GM12878 (cell line): ENCODE measurements around the gene CPEB1. TPM values are rescaled to one million over a fixed set of nuclear protein-coding genes. Genes with fewer than 3 reads are reported as not detected.
"Not testable (repeated sequence)": the region's sequence is repeated elsewhere in the genome, so short reads cannot be mapped to it uniquely, and the experiment has no call there.

Experiments
- ATAC-seq: fragments of 200-7000 bp; cut with Tn5 transposase; 3 replicates; pipeline ENCODE4 v1.9.1; 2020; ENCODE audit warnings: mild to moderate bottlenecking, moderate library complexity
- BruUV-seq: library from RNA; stranded (reverse); fragments of 400-500 nt; replicated peaks from 2 replicates; lab custom pipeline; 2021; lab: Mats Ljungman, UMichigan
- CTCF ChIA-PET: fragments of 300-600 bp; sonication (Branson Sonifier 250); formaldehyde crosslinking; extraction: SDS; loops from one replicate; lab custom pipeline; 2021; ENCODE audit warnings: inconsistent platforms; lab: Yijun Ruan, JAX
- POLR2A ChIA-PET: fragments of 350-600 bp; formaldehyde crosslinking; extraction: SDS; loops from one replicate; lab custom pipeline; 2021; ENCODE audit warnings: inconsistent platforms; lab: Charles Lee
- RAD21 ChIA-PET: fragments of 300-600 bp; sonication (Branson Sonifier 250); formaldehyde crosslinking; loops from one replicate; lab custom pipeline; 2023; ENCODE audit warnings: antibody characterized with exemption; ENCODE audit not compliant: unreplicated experiment; lab: Charles Lee
- SMC1A ChIA-PET: fragments of 300-600 bp; sonication (Branson Sonifier 250); formaldehyde crosslinking; loops from one replicate; lab custom pipeline; 2023; ENCODE audit not compliant: unreplicated experiment, uncharacterized antibody; lab: Charles Lee
- DNase-seq: peaks from one replicate; pipeline ENCODE4 v3.0.0-alpha.2; 2011; ENCODE audit warnings: low read depth, low spot score
- FAIRE-seq: peaks from 3 replicates; lab custom pipeline; 2011; peaks lifted over from hg19 to GRCh38; lab: Jason Lieb, UNC
- H2AFZ ChIP-seq: 2 replicates; pipeline ENCODE4 v1.6.0; 2011; ENCODE audit warnings: low read depth, low read length, control low read depth; ENCODE audit not compliant: control insufficient read depth
- H3K27ac ChIP-seq: 2 replicates; pipeline ENCODE4 v1.5.1; 2011; ENCODE audit warnings: control low read depth; ENCODE audit not compliant: control insufficient read depth, insufficient read depth
- H3K27me3 ChIP-seq, 2 experiments: replicated peaks in 1 of 2; 2 replicates each; pipeline versions ENCODE4 v1.6.0 to v1.6.1; 2011; ENCODE audit warnings: low read length in 1 of 2; ENCODE audit not compliant: control insufficient read depth in 2 of 2, insufficient read depth in 2 of 2
- H3K36me3 ChIP-seq, 2 experiments: 2 replicates each; pipeline ENCODE4 v1.5.1; 2011; ENCODE audit warnings: low read length in 1 of 2; ENCODE audit not compliant: control insufficient read depth in 2 of 2, insufficient read depth in 2 of 2
- H3K4me1 ChIP-seq: 2 replicates; pipeline ENCODE4 v1.6.1; 2011; ENCODE audit warnings: mild to moderate bottlenecking, low read length, moderate library complexity, mixed read lengths; ENCODE audit not compliant: control insufficient read depth, insufficient read depth
- H3K4me2 ChIP-seq: 2 replicates; pipeline ENCODE4 v1.6.0; 2011; ENCODE audit warnings: control low read depth; ENCODE audit not compliant: control insufficient read depth, insufficient read depth
- H3K4me3 ChIP-seq: fragments of 200-600 bp; sonication (generic); 2 replicates; pipeline ENCODE4 v1.5.1; 2016
- H3K79me2 ChIP-seq: 2 replicates; pipeline ENCODE4 v1.6.0; 2011; ENCODE audit warnings: low read length; ENCODE audit not compliant: control insufficient read depth, insufficient read depth
- H3K9ac ChIP-seq: 2 replicates; pipeline ENCODE4 v1.8.0; 2011; ENCODE audit warnings: low read length, control low read depth, mixed read lengths; ENCODE audit not compliant: control insufficient read depth, insufficient read depth
- H3K9me3 ChIP-seq: replicated peaks from 3 replicates; pipeline ENCODE4 v1.5.1; 2011; ENCODE audit warnings: mild to moderate bottlenecking, low read length; ENCODE audit not compliant: control insufficient read depth, insufficient read depth
- H4K20me1 ChIP-seq: 2 replicates; pipeline ENCODE4 v1.6.0; 2011; ENCODE audit not compliant: control insufficient read depth, insufficient read depth
- ASH2L ChIP-seq: fragments of 300-600, 200-600 bp; sonication (generic); IDR thresholded peaks from 2 replicates; pipeline ENCODE4 v1.6.1; 2017; ENCODE audit warnings: low read depth, mild to moderate bottlenecking, borderline replicate concordance
- ATF7 ChIP-seq: fragments of 450-650 bp; IDR thresholded peaks from 2 replicates; pipeline ENCODE4 v1.6.1; 2016; ENCODE audit warnings: low read depth, mild to moderate bottlenecking
- CREM ChIP-seq: IDR thresholded peaks from 2 replicates; pipeline ENCODE4 v1.6.1; 2014; ENCODE audit warnings: antibody characterized with exemption, low read depth
- DPF2 ChIP-seq: fragments of 450-650 bp; IDR thresholded peaks from 2 replicates; pipeline ENCODE4 v1.6.1; 2017; ENCODE audit warnings: mild to moderate bottlenecking
- SMARCA5 ChIP-seq: fragments of 450-650 bp; IDR thresholded peaks from 2 replicates; pipeline ENCODE4 v1.6.1; 2017; ENCODE audit warnings: mild to moderate bottlenecking
- TARDBP ChIP-seq: IDR thresholded peaks from 2 replicates; pipeline ENCODE4 v1.6.1; 2016; ENCODE audit warnings: borderline replicate concordance
- ZNF687 ChIP-seq: fragments of 450-650 bp; IDR thresholded peaks from 2 replicates; pipeline ENCODE4 v1.6.1; 2017; ENCODE audit warnings: mild to moderate bottlenecking, moderate library complexity
- WGBS: methylation state at CpG from one replicate; pipeline ENCODE4 v1.1.6; 2016; ENCODE audit warnings: low lambda C conversion rate; ENCODE audit not compliant: insufficient replicate concordance, insufficient coverage; ENCODE audit errors: missing lambda C conversion rate; 5-methylcytosine and 5-hydroxymethylcytosine counted together
- in situ Hi-C: fragments of 300-500 bp; cut with MboI; formaldehyde crosslinking; loops from 9 replicates; pipeline ENCODE4 v1.14.3; 2018; ENCODE audit warnings: mixed read lengths
- intact Hi-C: fragments of 100-400 bp; cut with micrococcal nuclease; formaldehyde crosslinking; loops from one replicate; pipeline ENCODE4 v1.14.2; 2022; ENCODE audit not compliant: unreplicated experiment
- polyA plus RNA-seq, 11 experiments: library from polyadenylated mRNA; depleted of rRNA in 4 of 11; unstranded in 6 of 11; stranded (reverse) in 5 of 11; fragments of >200 nt; fragmentation: Nextera tagmentation in 4 of 11; fragmentation: Illumina TruSeq in 1 of 11; extraction: Ambion mirVana in 4 of 11; extraction: Trizol in 1 of 11; gene quantifications; 1 replicate in 1 of 11; 2 replicates in 10 of 11; pipeline versions ENCODE4 v1.2.1 to v1.2.3, GENCODE V29; 2011 to 2016; ENCODE audit warnings: inconsistent platforms in 2 of 11, missing spikeins in 2 of 11, low read depth in 1 of 11
- total RNA-seq, 4 experiments: library from RNA; depleted of rRNA in 3 of 4; stranded (reverse); fragments of >200 nt in 3 of 4; fragmentation: Illumina TruSeq in 1 of 4; extraction: Trizol in 1 of 4; gene quantifications; 2 replicates each; pipeline versions ENCODE4 v1.2.1 to v1.2.3, GENCODE V29; 2013 to 2021

CPEB1 gene
- total and polyA plus RNA-seq, 10 of the 15 experiments (the other 5 are each of a cell fraction or from before 2014, with no cell fraction given): 0.05 to 1.1 (median 0.46) TPM

GRCh38 chr15:82644967-82645852 is 2.0 kb downstream of the CPEB1 start:
- H4K20me1 ChIP-seq, H3K27ac ChIP-seq, DNase-seq, FAIRE-seq, H3K9ac ChIP-seq, BruUV-seq, in situ Hi-C loops, SMC1A ChIA-PET, ATAC-seq, H2AFZ ChIP-seq, H3K4me3 ChIP-seq, H3K36me3 ChIP-seq, H3K9me3 ChIP-seq, intact Hi-C loops, H3K4me1 ChIP-seq, POLR2A ChIA-PET, RAD21 ChIA-PET, H3K79me2 ChIP-seq, H3K4me2 ChIP-seq: not testable (repeated sequence)
- WGBS: 66% methylated on average over 34 of the region's 34 CpGs
- H3K27me3 ChIP-seq: peaks cover 0 to 16% of the 10 kb centered on the region in 2 experiments; a peak in 3 of 4 replicates
- CTCF ChIA-PET: interaction anchor here (1.4 kb wide), 1 partner anchor 166 kb away, joined by 3 read pairs; no protein-coding TSS in a partner anchor

GRCh38 chr15:82643992-82644391 is 3.2 kb downstream of the CPEB1 start:
- H3K79me2 ChIP-seq: no peaks in the 10 kb centered on the region
- H3K4me2 ChIP-seq: no peak overlapping the region
- H3K9ac ChIP-seq: no peak overlapping the region
- no peaks in the 10 kb centered on the region for H3K36me3 ChIP-seq
- H3K4me3 ChIP-seq: no peak overlapping the region
- in situ Hi-C loops: no loop called here
- no TSS peak for BruUV-seq
- DNase-seq: no peak
- POLR2A ChIA-PET: interaction anchor here (0.5 kb wide), 1 partner anchor 51 kb away, joined by 3 read pairs; no protein-coding TSS in a partner anchor
- intact Hi-C loops: no loop called here
- H4K20me1 ChIP-seq: no peaks in the 10 kb centered on the region
- CTCF ChIA-PET: interaction anchor here (1.4 kb wide), 1 partner anchor 167 kb away, joined by 3 read pairs; no protein-coding TSS in a partner anchor
- RAD21 ChIA-PET: interaction anchor here (0.6 kb wide), 1 partner anchor 27 kb away, joined by 3 read pairs; no protein-coding TSS in a partner anchor
- no peak overlapping the region for H2AFZ ChIP-seq
- H3K9me3 ChIP-seq: no peaks in the 10 kb centered on the region; the same call in 2 of the 3 replicates
- H3K4me1 ChIP-seq: no peaks in the 10 kb centered on the region
- WGBS: 19% methylated on average over 3 of the region's 3 CpGs
- peaks cover 0 to 19% of the 10 kb centered on the region in 2 experiments; a peak in 3 of 4 replicates for H3K27me3 ChIP-seq
- ATAC-seq: no peak
- no peak overlapping the region for H3K27ac ChIP-seq
- SMC1A ChIA-PET: interaction anchor here (0.6 to 3.0 kb wide), 2 partner anchors 31 to 82 kb away, joined by 3 to 8 read pairs; no protein-coding TSS in a partner anchor
- no peak for FAIRE-seq
- TF ChIP-seq ASH2L: no peak
- TF ChIP-seq DPF2: no peak
- no peak for TF ChIP-seq CREM
- TF ChIP-seq SMARCA5: no peak
- no peak for TF ChIP-seq ZNF687
- TF ChIP-seq TARDBP: no peak
- TF ChIP-seq ATF7: no peak
